ENCODE data around the gene PRR23B. TPM values are rescaled to one million over a fixed set of nuclear protein-coding genes. Genes with fewer than 3 reads are reported as not detected.
A peak's percentile ranks its signal among the peaks of the same experiment; 100 is the strongest.

PRR23B gene
- total RNA-seq, 1 experiment from 2014 or later: not detected

GRCh38 chr3:138984816-138985215 lies 35.9 kb downstream of the PRR23B start:
- peaks cover 24% of the 10 kb centered on the region for H3K27me3 Mint-ChIP-seq (ENCODE audit: unreplicated experiment)
- no peaks in the 10 kb centered on the region for H3K4me1 Mint-ChIP-seq (ENCODE audit: low read depth, unreplicated experiment)
- H3K36me3 Mint-ChIP-seq (ENCODE audit: insufficient read depth, unreplicated experiment): no peaks in the 10 kb centered on the region
- no peaks in the 10 kb centered on the region for H3K9me3 Mint-ChIP-seq (ENCODE audit: low read depth, unreplicated experiment)
- no TSS peak for BruUV-seq (replicated peaks)
- CTCF ChIA-PET: no interaction called here
- DNase-seq: no peak
- H3K4me3 Mint-ChIP-seq (ENCODE audit: low read depth, unreplicated experiment): no peak overlapping the region
- no peak for TF ChIP-seq CTCF (IDR thresholded peaks at IDR 0.05; ENCODE audit: unreplicated experiment)
- intact Hi-C loops (cut with micrococcal nuclease; ENCODE audit: unreplicated experiment): no loop called here
- H3K27ac Mint-ChIP-seq (ENCODE audit: unreplicated experiment): no peak overlapping the region

GRCh38 chr3:138976047-138976446 lies 44.7 kb downstream of the PRR23B start:
- no peak overlapping the region for H3K4me3 Mint-ChIP-seq (ENCODE audit: low read depth, unreplicated experiment)
- no peak for DNase-seq
- TF ChIP-seq CTCF (IDR thresholded peaks at IDR 0.05; ENCODE audit: unreplicated experiment): no peak
- peaks cover 14% of the 10 kb centered on the region for H3K4me1 Mint-ChIP-seq (ENCODE audit: low read depth, unreplicated experiment)
- no TSS peak for BruUV-seq (replicated peaks)
- H3K27me3 Mint-ChIP-seq (ENCODE audit: unreplicated experiment): no peaks in the 10 kb centered on the region
- CTCF ChIA-PET: interaction anchor here (0.6 kb wide), 1 partner anchor 17 kb away, joined by 3 read pairs; no protein-coding TSS in a partner anchor
- no peaks in the 10 kb centered on the region for H3K36me3 Mint-ChIP-seq (ENCODE audit: insufficient read depth, unreplicated experiment)
- intact Hi-C loops (cut with micrococcal nuclease; ENCODE audit: unreplicated experiment): no loop called here
- H3K27ac Mint-ChIP-seq (ENCODE audit: unreplicated experiment): no peak overlapping the region
- H3K9me3 Mint-ChIP-seq (ENCODE audit: low read depth, unreplicated experiment): no peaks in the 10 kb centered on the region

- Mint-ChIP-seq H3K4me1 (ENCODE audit: low read depth, unreplicated experiment) (peaks cover 14% of the 10 kb centered on the region), H3K27ac (ENCODE audit: unreplicated experiment) (no peak overlapping the region), H3K9me3 (ENCODE audit: low read depth, unreplicated experiment) (no peaks in the 10 kb centered on the region), H3K27me3 (ENCODE audit: unreplicated experiment) (no peaks in the 10 kb centered on the region), H3K4me3 (ENCODE audit: low read depth, unreplicated experiment) (no peak overlapping the region), H3K36me3 (ENCODE audit: insufficient read depth, unreplicated experiment) (no peaks in the 10 kb centered on the region)
- CTCF ChIA-PET: interaction anchor here (0.6 kb wide), 1 partner anchor 16 kb away, joined by 3 read pairs; no protein-coding TSS in a partner anchor
- intact Hi-C loops (cut with micrococcal nuclease; ENCODE audit: unreplicated experiment): no loop called here
- TF ChIP-seq CTCF (IDR thresholded peaks at IDR 0.05; ENCODE audit: unreplicated experiment): no peak
- no peak for DNase-seq
- BruUV-seq (replicated peaks): no TSS peak
Observed at GRCh38 chr3:138975351-138975750, 45.4 kb downstream of the PRR23B start.

- CTCF ChIA-PET: interaction anchor here (0.6 to 1.6 kb wide), 3 partner anchors 13 to 42 kb away, joined by 3 to 7 read pairs (median 3); no protein-coding TSS in a partner anchor
Observed at GRCh38 chr3:138974462-138974861, 46.3 kb downstream of the PRR23B start.

More at GRCh38 chr3:138974462-138974861, 46.3 kb downstream of the PRR23B start:
- Mint-ChIP-seq H3K36me3 (ENCODE audit: insufficient read depth, unreplicated experiment) (no peaks in the 10 kb centered on the region), H3K27me3 (ENCODE audit: unreplicated experiment) (no peaks in the 10 kb centered on the region), H3K27ac (ENCODE audit: unreplicated experiment) (peak overlapping the region; percentile 12), H3K9me3 (ENCODE audit: low read depth, unreplicated experiment) (no peaks in the 10 kb centered on the region), H3K4me3 (ENCODE audit: low read depth, unreplicated experiment) (no peak overlapping the region), H3K4me1 (ENCODE audit: low read depth, unreplicated experiment) (peaks cover 21% of the 10 kb centered on the region)
- DNase-seq: peak; percentile 75
- no TSS peak for BruUV-seq (replicated peaks)
- intact Hi-C loops (cut with micrococcal nuclease; ENCODE audit: unreplicated experiment): no loop called here
- TF ChIP-seq CTCF (IDR thresholded peaks at IDR 0.05; ENCODE audit: unreplicated experiment): no peak
